H9 (cell line): ENCODE data around the gene ZFTA. TPM values are rescaled to one million over a fixed set of nuclear protein-coding genes. Genes with fewer than 3 reads are reported as not detected.

ENCODE experiments used
- DNase-seq: peaks from one replicate; pipeline ENCODE4 v3.0.0-alpha.2; 2017
- H2AFZ ChIP-seq: one replicate; pipeline ENCODE4 v1.6.1; 2013; ENCODE audit warnings: mild to moderate bottlenecking, low read length, control low read depth, moderate library complexity
- H2AK5ac ChIP-seq: 2 replicates; pipeline ENCODE4 v1.6.1; 2013; ENCODE audit warnings: low read length, control low read depth, mixed read lengths; ENCODE audit not compliant: insufficient read length
- H2BK120ac ChIP-seq: one replicate; pipeline ENCODE4 v1.6.1; 2013; ENCODE audit warnings: low read depth, mild to moderate bottlenecking, low read length, control low read depth, inconsistent platforms; ENCODE audit not compliant: poor library complexity, severe bottlenecking
- H2BK12ac ChIP-seq: 2 replicates; pipeline ENCODE4 v1.6.1; 2013; ENCODE audit warnings: low read length, control low read depth, mixed read lengths, low read depth; ENCODE audit not compliant: insufficient read length
- H2BK15ac ChIP-seq: 2 replicates; pipeline ENCODE4 v1.6.1; 2013; ENCODE audit warnings: low read depth, low read length, control low read depth
- H2BK20ac ChIP-seq: one replicate; pipeline ENCODE4 v1.6.1; 2013; ENCODE audit warnings: low read depth, mild to moderate bottlenecking, low read length, control low read depth, inconsistent platforms; ENCODE audit not compliant: poor library complexity, severe bottlenecking
- H2BK5ac ChIP-seq: 2 replicates; pipeline ENCODE4 v1.6.1; 2013; ENCODE audit warnings: low read length, control low read depth, mixed read lengths; ENCODE audit not compliant: insufficient read length
- H3K14ac ChIP-seq: 2 replicates; pipeline ENCODE4 v1.6.1; 2013; ENCODE audit warnings: low read length, control low read depth; ENCODE audit not compliant: insufficient read depth
- H3K18ac ChIP-seq: 2 replicates; pipeline ENCODE4 v1.6.1; 2013; ENCODE audit warnings: low read depth, mild to moderate bottlenecking, mixed read lengths, low read length, control low read depth; ENCODE audit not compliant: insufficient read length
- H3K23ac ChIP-seq: 2 replicates; pipeline ENCODE4 v1.6.1; 2013; ENCODE audit warnings: low read length, control low read depth, mixed read lengths, low read depth; ENCODE audit not compliant: insufficient read length
- H3K23me2 ChIP-seq: 2 replicates; pipeline ENCODE4 v1.6.1; 2013; ENCODE audit warnings: low read depth, mild to moderate bottlenecking, mixed read lengths, low read length, control low read depth; ENCODE audit not compliant: insufficient read length, poor library complexity, severe bottlenecking
- H3K27ac ChIP-seq: 2 replicates; pipeline ENCODE4 v1.5.1; 2013; ENCODE audit warnings: low read length, control low read depth, mixed read lengths, low read depth; ENCODE audit not compliant: insufficient read length
- H3K27me3 ChIP-seq: 2 replicates; pipeline ENCODE4 v1.6.1; 2013; ENCODE audit warnings: low read length, control low read depth, inconsistent platforms; ENCODE audit not compliant: insufficient read depth
- H3K4ac ChIP-seq: 2 replicates; pipeline ENCODE4 v1.6.1; 2013; ENCODE audit warnings: low read depth, mild to moderate bottlenecking, control low read depth, inconsistent platforms, low read length, moderate library complexity
- H3K4me1 ChIP-seq: 2 replicates; pipeline ENCODE4 v1.6.1; 2013; ENCODE audit warnings: low read length, control low read depth, inconsistent platforms; ENCODE audit not compliant: insufficient read depth
- H3K4me2 ChIP-seq: 2 replicates; pipeline ENCODE4 v1.6.1; 2013; ENCODE audit warnings: low read length, control low read depth, mixed read lengths; ENCODE audit not compliant: insufficient read length, insufficient read depth
- H3K56ac ChIP-seq: 2 replicates; pipeline ENCODE4 v1.6.1; 2013; ENCODE audit warnings: low read depth, mild to moderate bottlenecking, mixed read lengths, low read length, control low read depth; ENCODE audit not compliant: insufficient read length
- H3K79me1 ChIP-seq: 2 replicates; pipeline ENCODE4 v1.6.1; 2013; ENCODE audit warnings: low read depth, mild to moderate bottlenecking, moderate library complexity, low read length, control low read depth, inconsistent platforms; ENCODE audit not compliant: insufficient read depth, poor library complexity, severe bottlenecking
- H3K79me2 ChIP-seq: 2 replicates; pipeline ENCODE4 v1.6.1; 2013; ENCODE audit warnings: low read length, control low read depth, inconsistent platforms; ENCODE audit not compliant: insufficient read depth
- H3K9ac ChIP-seq: 2 replicates; pipeline ENCODE4 v1.6.1; 2013; ENCODE audit warnings: low read length, control low read depth, mixed read lengths; ENCODE audit not compliant: insufficient read length; ENCODE audit errors: extremely low read depth
- H3K9me3 ChIP-seq: one replicate; pipeline ENCODE4 v1.6.1; 2013; ENCODE audit warnings: low read depth, low read length, inconsistent platforms; ENCODE audit not compliant: control insufficient read depth
- H3T11ph ChIP-seq: one replicate; pipeline ENCODE4 v1.6.1; 2013; ENCODE audit warnings: mild to moderate bottlenecking, low read length, control low read depth, inconsistent platforms
- H4K20me1 ChIP-seq: one replicate; pipeline ENCODE4 v1.6.1; 2013; ENCODE audit not compliant: control insufficient read depth, insufficient read length, insufficient read depth
- H4K5ac ChIP-seq: 2 replicates; pipeline ENCODE4 v1.6.1; 2013; ENCODE audit warnings: low read depth, mild to moderate bottlenecking, mixed read lengths, low read length, control low read depth; ENCODE audit not compliant: insufficient read length
- H4K8ac ChIP-seq: replicated peaks from 2 replicates; pipeline ENCODE4 v1.6.1; 2013; ENCODE audit warnings: low read length, control low read depth, mixed read lengths, low read depth; ENCODE audit not compliant: insufficient read length
- H4K91ac ChIP-seq: 2 replicates; pipeline ENCODE4 v1.6.1; 2013; ENCODE audit warnings: low read depth, mild to moderate bottlenecking, moderate library complexity, mixed read lengths, low read length, control low read depth; ENCODE audit not compliant: insufficient read length
- H3K27ac Mint-ChIP-seq, 3 experiments: 2 replicates in 2 of 3; 3 replicates in 1 of 3; pipeline ENCODE4 v1.8.0; 2020 to 2021; ENCODE audit warnings: mixed read lengths in 3 of 3, mild to moderate bottlenecking in 1 of 3, moderate library complexity in 1 of 3
- H3K27me3 Mint-ChIP-seq: 2 replicates; pipeline ENCODE4 v1.8.0; 2021; ENCODE audit warnings: low read depth, mild to moderate bottlenecking, moderate library complexity, mixed read lengths
- H3K36me3 Mint-ChIP-seq, 3 experiments: 2 replicates in 2 of 3; 3 replicates in 1 of 3; pipeline ENCODE4 v1.8.0; 2020 to 2021; ENCODE audit warnings: low read depth in 3 of 3, mixed read lengths in 3 of 3; ENCODE audit not compliant: insufficient read depth in 1 of 3
- H3K4me1 Mint-ChIP-seq, 2 experiments: 2 replicates each; pipeline ENCODE4 v1.8.0; 2020; ENCODE audit warnings: mixed read lengths in 2 of 2
- H3K4me3 Mint-ChIP-seq, 2 experiments: 2 replicates in 1 of 2; 3 replicates in 1 of 2; pipeline ENCODE4 v1.8.0; 2020 to 2021; ENCODE audit warnings: mild to moderate bottlenecking in 2 of 2, mixed read lengths in 2 of 2, moderate library complexity in 1 of 2
- H3K9me3 Mint-ChIP-seq, 2 experiments: 2 replicates in 1 of 2; 3 replicates in 1 of 2; pipeline ENCODE4 v1.8.0; 2020; ENCODE audit warnings: mild to moderate bottlenecking in 2 of 2, mixed read lengths in 2 of 2, moderate library complexity in 1 of 2
- CTCF ChIP-seq: fragments of 200-600 bp; sonication (generic); conservative IDR thresholded peaks from 3 replicates; pipeline ENCODE4 v1.8.0; 2021; ENCODE audit warnings: antibody characterized with exemption, mild to moderate bottlenecking
- WGBS: extraction: QIAGEN DNeasy Blood & Tissue Kit; methylation state at CpG from one replicate; pipeline ENCODE4 v1.1.7; 2013; ENCODE audit warnings: missing lambda C conversion rate, low lambda C conversion rate, mixed read lengths; ENCODE audit not compliant: insufficient read length; ENCODE audit errors: extremely low coverage; 5-methylcytosine and 5-hydroxymethylcytosine counted together
- total RNA-seq: library from RNA; stranded (reverse); gene quantifications from 2 replicates; pipeline ENCODE4 v1.2.1, GENCODE V29; 2021

Gene ZFTA
- total RNA-seq, 1 experiment from 2014 or later = 48.2 TPM

DNA sequence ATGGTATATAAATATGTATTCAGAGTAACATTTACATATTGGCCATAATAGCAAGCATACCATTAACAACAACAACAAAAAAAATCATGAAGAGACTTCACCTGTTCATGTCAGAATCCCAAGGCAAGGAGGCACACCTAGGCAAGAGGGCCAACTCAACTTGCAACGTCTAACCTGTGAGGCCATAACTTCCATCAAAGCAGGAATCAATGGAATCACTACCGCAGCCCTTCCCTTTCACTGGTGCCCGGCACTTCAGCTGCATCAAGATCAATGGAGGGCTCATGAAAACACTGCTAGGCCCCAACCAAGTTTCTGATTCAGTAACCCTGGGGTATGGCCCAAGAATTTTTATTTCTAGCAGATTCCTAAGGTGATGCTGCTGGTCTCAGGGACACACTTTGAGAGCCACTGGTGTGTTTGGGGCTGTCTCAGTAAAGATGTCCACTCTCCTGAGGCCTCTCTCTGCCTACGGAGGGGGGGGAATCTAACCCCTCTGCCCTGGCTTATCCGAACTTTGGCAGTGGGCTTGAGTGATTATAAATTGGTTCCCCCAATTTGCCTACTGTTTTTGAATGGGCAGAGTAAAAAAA, 8.0 kb downstream of the ZFTA start:
- Mint-ChIP-seq H3K27me3 (no peaks in the 10 kb centered on the region; the same call in 1 of the 2 replicates), H3K9me3 (0 out of 5 replicates have a peak, but pooled peaks cover 0 to 2% of the 10 kb centered on the region in 2 experiments), H3K4me1 (peaks cover 28 to 35% of the 10 kb centered on the region in 2 experiments), H3K27ac (peak overlapping the region in 1 of 3 experiments; percentile 87; a peak in 2 of 7 replicates), H3K4me3 (peak overlapping the region; percentile 92 to 95), H3K36me3 (peaks cover 6 to 66% (median 38%) of the 10 kb centered on the region in 3 experiments)
- H3K18ac ChIP-seq = no peak overlapping the region
- 0 out of 2 replicates have a peak, but pooled peaks cover 3% of the 10 kb centered on the region for H3K79me2 ChIP-seq
- H3K9ac ChIP-seq = no peak overlapping the region
- no peak overlapping the region for H4K8ac ChIP-seq
- H4K20me1 ChIP-seq = no peaks in the 10 kb centered on the region
- H2BK120ac ChIP-seq = no peak overlapping the region
- H3K27ac ChIP-seq = no peak overlapping the region
- no peak overlapping the region for H3K4ac ChIP-seq
- no peak overlapping the region for H4K91ac ChIP-seq
- H3K9me3 ChIP-seq = no peaks in the 10 kb centered on the region
- TF ChIP-seq CTCF = no peak
- H3K23me2 ChIP-seq = peaks cover 19% of the 10 kb centered on the region
- no peak overlapping the region for H2AK5ac ChIP-seq
- H3K23ac ChIP-seq = no peak overlapping the region
- no peaks in the 10 kb centered on the region; the same call in 1 of the 2 replicates for H3K4me1 ChIP-seq
- no peak overlapping the region for H3K14ac ChIP-seq
- H2BK15ac ChIP-seq = no peak overlapping the region
- H3K4me2 ChIP-seq = peak overlapping the region; percentile 87
- no peak overlapping the region for H4K5ac ChIP-seq
- no peaks in the 10 kb centered on the region for H3K27me3 ChIP-seq
- H2AFZ ChIP-seq = no peak overlapping the region
- H2BK5ac ChIP-seq = no peak overlapping the region
- WGBS = no CpG with 5 or more reads among the region's 5 CpGs
- H3T11ph ChIP-seq = no peak overlapping the region
- H3K79me1 ChIP-seq = peaks cover 2% of the 10 kb centered on the region
- no peak overlapping the region for H3K56ac ChIP-seq
- no peak overlapping the region for H2BK12ac ChIP-seq
- DNase-seq = no peak
- H2BK20ac ChIP-seq = no peak overlapping the region
